ENCODE data around the gene SOX11. TPM values are rescaled to one million over a fixed set of nuclear protein-coding genes. Genes with fewer than 3 reads are reported as not detected.

Gene SOX11
- total RNA-seq, 4 donors from 2014 or later, result not detected

DNA sequence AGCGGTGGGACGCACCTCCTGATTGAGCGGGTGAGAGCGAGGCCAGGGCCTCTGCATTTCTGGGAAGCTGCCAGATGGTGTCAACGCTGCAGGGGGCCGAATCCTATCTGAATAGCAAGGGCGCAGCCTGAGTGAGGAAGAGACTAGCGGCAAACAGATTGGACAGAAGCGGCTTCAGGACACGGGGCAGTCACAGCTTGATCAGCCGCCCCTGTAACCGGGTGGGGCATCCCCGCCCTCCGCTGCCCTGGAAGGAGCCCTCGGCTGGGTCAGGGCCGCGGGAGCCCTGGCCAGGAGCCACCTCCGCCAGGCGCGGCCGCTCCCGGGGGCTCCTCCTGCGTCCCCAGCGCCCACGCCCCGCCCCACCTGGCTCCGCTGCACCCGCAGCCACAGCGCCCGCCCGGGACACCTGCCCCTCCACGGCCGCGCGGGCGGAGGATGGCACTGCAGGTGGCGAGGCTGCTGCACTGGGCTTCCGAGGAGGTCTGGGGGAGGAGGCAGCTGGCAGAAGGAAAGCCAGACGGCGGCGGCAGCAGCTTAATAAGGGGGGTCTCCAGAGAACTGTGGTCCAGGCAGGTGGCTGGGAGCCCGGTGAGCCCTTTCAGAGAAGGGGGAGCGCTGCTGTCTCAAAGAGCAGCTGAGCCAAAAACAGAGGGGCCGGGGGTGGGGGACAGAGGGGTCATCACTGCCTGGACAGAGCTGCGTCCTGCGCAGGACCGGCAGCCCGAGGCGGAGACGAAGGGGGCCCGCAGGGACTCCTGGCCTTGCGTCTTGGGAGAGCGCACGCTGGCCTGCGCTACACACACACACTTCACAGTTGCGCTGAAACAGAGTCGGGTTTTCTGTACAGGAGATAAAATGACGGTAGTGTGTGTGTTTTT, 18.8 kb upstream of the SOX11 start:
- Histone ChIP-seq H3K9me3 (no peaks in the 10 kb centered on the region), H3K36me3 (no peaks in the 10 kb centered on the region), H3K4me1 (peaks cover 0 to 9% (median 0%) of the 10 kb centered on the region in 4 donors), H3K4me3 (no peak overlapping the region), H3K27ac (no peak overlapping the region), H3K27me3 (peaks cover 0 to 31% of the 10 kb centered on the region in 2 donors)
- TF ChIP-seq EP300 (IDR thresholded peaks at IDR 0.05) (no peak), POLR2A (IDR thresholded peaks at IDR 0.05) (no peak)
- TF ChIP-seq, protein P1, sequence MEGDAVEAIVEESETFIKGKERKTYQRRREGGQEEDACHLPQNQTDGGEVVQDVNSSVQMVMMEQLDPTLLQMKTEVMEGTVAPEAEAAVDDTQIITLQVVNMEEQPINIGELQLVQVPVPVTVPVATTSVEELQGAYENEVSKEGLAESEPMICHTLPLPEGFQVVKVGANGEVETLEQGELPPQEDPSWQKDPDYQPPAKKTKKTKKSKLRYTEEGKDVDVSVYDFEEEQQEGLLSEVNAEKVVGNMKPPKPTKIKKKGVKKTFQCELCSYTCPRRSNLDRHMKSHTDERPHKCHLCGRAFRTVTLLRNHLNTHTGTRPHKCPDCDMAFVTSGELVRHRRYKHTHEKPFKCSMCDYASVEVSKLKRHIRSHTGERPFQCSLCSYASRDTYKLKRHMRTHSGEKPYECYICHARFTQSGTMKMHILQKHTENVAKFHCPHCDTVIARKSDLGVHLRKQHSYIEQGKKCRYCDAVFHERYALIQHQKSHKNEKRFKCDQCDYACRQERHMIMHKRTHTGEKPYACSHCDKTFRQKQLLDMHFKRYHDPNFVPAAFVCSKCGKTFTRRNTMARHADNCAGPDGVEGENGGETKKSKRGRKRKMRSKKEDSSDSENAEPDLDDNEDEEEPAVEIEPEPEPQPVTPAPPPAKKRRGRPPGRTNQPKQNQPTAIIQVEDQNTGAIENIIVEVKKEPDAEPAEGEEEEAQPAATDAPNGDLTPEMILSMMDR (IDR thresholded peaks at IDR 0.05), result no peak
- DNase-seq (ENCODE audit: low spot score in 2 of 2), result no peak
- 12 to 13% methylated on average over 33 to 44 of the region's 58 CpGs for WGBS, 2 donors

DNA sequence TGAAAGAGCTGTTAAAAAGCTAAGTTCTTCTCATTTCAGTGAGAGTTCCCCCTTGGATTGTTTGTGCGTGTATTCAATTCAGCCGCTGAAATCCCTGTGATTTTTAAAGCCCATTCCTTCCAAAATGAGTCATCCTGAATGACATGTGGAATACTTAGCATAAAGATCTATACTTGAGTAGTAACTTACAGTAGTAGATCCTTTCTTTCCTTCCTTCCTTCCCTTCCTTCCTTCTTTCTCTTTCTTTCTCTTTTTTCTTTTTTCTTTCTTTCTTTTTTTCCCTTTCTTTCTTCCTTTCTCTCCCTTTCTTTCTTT, 18.2 kb upstream of the SOX11 start:
- no peaks in the 10 kb centered on the region for H3K9me3 ChIP-seq
- H3K36me3 ChIP-seq, result no peaks in the 10 kb centered on the region
- TF ChIP-seq POLR2A (IDR thresholded peaks at IDR 0.05) (no peak), EP300 (IDR thresholded peaks at IDR 0.05) (no peak)
- TF ChIP-seq, protein P1 (IDR thresholded peaks at IDR 0.05), result no peak
- H3K27me3 ChIP-seq, result peaks cover 0 to 31% of the 10 kb centered on the region in 2 donors
- no peak overlapping the region for H3K27ac ChIP-seq
- H3K4me3 ChIP-seq, result no peak overlapping the region
- DNase-seq (ENCODE audit: low spot score in 2 of 2), result no peak
- peaks cover 0 to 9% (median 0%) of the 10 kb centered on the region in 4 donors for H3K4me1 ChIP-seq
- 2 to 3% methylated on average over 2 of the region's 2 CpGs for WGBS, 2 donors

DNA sequence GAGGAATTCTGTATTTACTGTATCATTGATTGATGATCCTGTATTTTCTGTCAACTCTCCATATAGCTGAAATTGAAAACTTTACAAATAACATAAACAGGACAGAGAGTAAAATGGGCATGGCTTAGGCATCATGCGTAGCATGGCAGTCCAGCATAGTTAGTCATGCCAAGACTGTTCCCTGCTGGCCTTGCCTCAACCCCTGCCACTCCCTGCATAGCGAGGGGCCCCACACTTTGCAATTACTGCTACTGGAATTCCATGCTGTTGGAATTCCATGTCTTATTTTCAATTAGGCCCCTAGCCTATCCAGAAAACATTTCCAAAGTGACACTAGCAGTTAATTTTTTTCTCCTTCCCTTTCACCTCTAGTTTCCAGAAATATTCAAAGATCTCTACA, 15.1 kb upstream of the SOX11 start:
- no peaks in the 10 kb centered on the region for H3K36me3 ChIP-seq
- peaks cover 0 to 14% (median 0%) of the 10 kb centered on the region in 4 donors for H3K9me3 ChIP-seq
- no peak for DNase-seq (ENCODE audit: low spot score in 2 of 2)
- 71 to 87% methylated on average over 2 of the region's 2 CpGs for WGBS, 2 donors
- peaks cover 0 to 9% (median 0%) of the 10 kb centered on the region in 4 donors for H3K4me1 ChIP-seq
- no peak for TF ChIP-seq EP300 (IDR thresholded peaks at IDR 0.05)
- TF ChIP-seq, protein P1 (IDR thresholded peaks at IDR 0.05), result no peak
- no peak for TF ChIP-seq POLR2A (IDR thresholded peaks at IDR 0.05)
- no peak overlapping the region for H3K27ac ChIP-seq
- no peak overlapping the region for H3K4me3 ChIP-seq
- peaks cover 0 to 30% of the 10 kb centered on the region in 2 donors for H3K27me3 ChIP-seq

DNA sequence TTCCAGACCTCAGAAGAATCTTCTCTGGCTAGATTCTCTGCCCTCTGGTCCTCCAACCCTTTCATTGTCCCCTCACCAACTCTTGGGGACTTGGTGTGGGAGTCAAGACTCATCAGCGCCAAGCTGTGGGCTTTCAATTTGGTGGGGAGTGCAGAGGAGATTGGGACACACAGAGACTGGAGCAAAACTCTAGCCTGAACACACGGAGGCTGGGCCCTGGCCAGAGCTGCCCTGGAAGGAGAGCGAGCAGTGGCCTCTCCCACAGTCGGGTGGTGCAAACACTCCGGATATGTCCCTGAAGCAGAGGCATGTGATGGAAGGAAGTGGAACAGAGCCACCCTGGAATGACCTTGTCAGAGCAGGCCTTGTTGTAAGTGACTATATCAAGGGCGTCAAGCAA, 8.7 kb upstream of the SOX11 start:
- Histone ChIP-seq H3K27ac (no peak overlapping the region), H3K4me1 (no peaks in the 10 kb centered on the region), H3K4me3 (no peak overlapping the region), H3K9me3 (peaks cover 0 to 14% (median 0%) of the 10 kb centered on the region in 4 donors), H3K27me3 (peaks cover 0 to 3% of the 10 kb centered on the region in 2 donors), H3K36me3 (no peaks in the 10 kb centered on the region)
- TF ChIP-seq POLR2A (IDR thresholded peaks at IDR 0.05) (no peak), EP300 (IDR thresholded peaks at IDR 0.05) (no peak)
- TF ChIP-seq, protein P1 (IDR thresholded peaks at IDR 0.05), result no peak
- 93% methylated on average over 6 of the region's 6 CpGs for WGBS, 2 donors
- no peak for DNase-seq (ENCODE audit: low spot score in 2 of 2)

DNA sequence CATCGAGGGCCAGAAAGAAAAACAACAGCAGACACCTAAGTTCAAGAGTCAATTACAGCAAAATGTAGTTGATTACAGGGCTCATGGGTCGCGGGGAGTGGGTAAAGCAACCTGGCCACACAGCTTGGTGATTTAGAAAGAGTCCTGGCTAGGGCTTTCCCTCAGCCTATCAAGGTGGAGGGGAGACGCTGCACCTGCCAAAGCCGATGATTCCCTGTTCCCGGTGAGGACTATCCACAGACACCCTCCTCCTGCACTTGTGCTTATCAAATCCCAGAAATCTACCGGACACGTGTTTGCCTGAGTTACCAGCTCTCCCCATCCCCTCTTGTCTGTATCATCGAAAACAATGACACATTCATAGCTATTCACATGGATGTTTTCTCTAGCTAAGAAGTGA, 7.0 kb upstream of the SOX11 start:
- TF ChIP-seq EP300 (IDR thresholded peaks at IDR 0.05), result no peak
- TF ChIP-seq POLR2A (IDR thresholded peaks at IDR 0.05), result no peak
- no peak overlapping the region for H3K4me3 ChIP-seq
- H3K9me3 ChIP-seq, result peaks cover 0 to 14% (median 0%) of the 10 kb centered on the region in 4 donors
- H3K27me3 ChIP-seq, result peaks cover 0 to 10% of the 10 kb centered on the region in 2 donors
- H3K36me3 ChIP-seq, result no peaks in the 10 kb centered on the region
- no peak for DNase-seq (ENCODE audit: low spot score in 2 of 2)
- H3K27ac ChIP-seq, result no peak overlapping the region
- no peaks in the 10 kb centered on the region for H3K4me1 ChIP-seq
- 59 to 63% methylated on average over 9 of the region's 9 CpGs for WGBS, 2 donors

All from tibial nerve (tissue), 4 donors.